ENCODE results near the gene PRR12. TPM values are rescaled to one million over a fixed set of nuclear protein-coding genes. Genes with fewer than 3 reads are reported as not detected.

PRR12 gene
- total RNA-seq, 4 donors from 2014 or later = 19.6 to 53.1 (median 24.5) TPM

- no peak overlapping the region for H3K4me3 ChIP-seq (ENCODE audit: low read depth, poor library complexity, severe bottlenecking)
- WGBS, 2 donors = 92% methylated on average over 25 to 26 of the region's 26 CpGs
- no peak for DNase-seq (ENCODE audit: low spot score in 2 of 2)
- TF ChIP-seq POLR2A (IDR thresholded peaks at IDR 0.05) (no peak), CTCF (IDR thresholded peaks at IDR 0.05) (no peak)
- intact Hi-C loops (cut with DNase I; ENCODE audit: low total_unique reads) = no loop called here
Observed at GRCh38 chr19:49599378-49600295, 8.7 kb downstream of the PRR12 start.

GRCh38 chr19:49601482-49602038 lies 10.6 kb downstream of the PRR12 start:
- intact Hi-C loops (cut with DNase I; ENCODE audit: low total_unique reads) = no loop called here
- no peak for DNase-seq (ENCODE audit: low spot score in 2 of 2)
- no peak overlapping the region for H3K4me3 ChIP-seq (ENCODE audit: low read depth, poor library complexity, severe bottlenecking)
- WGBS, 2 donors = 92 to 97% methylated on average over 29 to 32 of the region's 38 CpGs
- TF ChIP-seq CTCF (IDR thresholded peaks at IDR 0.05) (no peak), POLR2A (IDR thresholded peaks at IDR 0.05) (no peak)

DNA sequence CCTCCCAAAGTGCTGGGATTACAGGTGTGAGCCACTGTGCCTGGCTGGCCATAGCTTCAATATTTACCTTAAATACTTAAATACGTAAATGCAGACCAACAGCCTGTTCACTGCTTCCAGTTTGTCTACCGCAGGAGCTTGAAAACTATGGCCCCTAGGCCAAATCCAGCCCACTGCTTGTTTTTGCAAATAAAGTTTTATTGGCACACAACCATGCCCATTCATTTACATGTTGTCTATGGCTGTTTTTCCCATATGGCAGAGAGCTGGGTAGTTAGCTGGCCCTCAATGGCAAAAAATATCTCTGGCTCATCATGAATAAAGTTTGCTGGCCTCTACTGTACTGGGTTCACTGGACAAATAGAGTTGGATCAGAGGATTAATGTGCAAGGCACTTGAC lies 11.8 kb downstream of the PRR12 start:
- intact Hi-C loops (cut with DNase I; ENCODE audit: low total_unique reads) = no loop called here
- WGBS, 2 donors = 96 to 98% methylated on average over 2 of the region's 2 CpGs

DNA sequence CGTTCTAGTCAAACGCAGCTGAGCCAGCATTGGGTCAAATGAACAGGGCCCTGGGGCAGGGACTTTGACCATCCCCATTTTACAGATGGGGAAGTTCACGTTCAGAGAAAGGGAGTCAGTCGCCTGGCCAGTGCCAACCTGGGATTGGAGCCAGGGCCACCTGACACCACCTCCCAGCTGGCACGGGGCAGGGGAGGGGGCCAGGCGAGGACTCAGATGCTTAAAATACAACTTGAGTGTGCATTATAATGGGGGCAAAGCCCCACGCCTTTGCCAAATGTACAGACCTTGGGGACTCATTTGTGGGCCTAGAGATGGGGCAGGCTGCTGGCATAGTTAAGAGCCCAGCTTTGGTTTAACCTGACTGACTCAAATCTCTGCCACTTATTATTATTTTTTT lies 14.6 kb downstream of the PRR12 start:
- intact Hi-C loops (cut with DNase I; ENCODE audit: low total_unique reads) = no loop called here
- WGBS, 2 donors = 80 to 81% methylated on average over 7 of the region's 7 CpGs
- no peak overlapping the region for H3K4me3 ChIP-seq (ENCODE audit: low read depth, poor library complexity, severe bottlenecking)
- no peak for DNase-seq (ENCODE audit: low spot score in 2 of 2)
- TF ChIP-seq POLR2A (IDR thresholded peaks at IDR 0.05) = no peak
- TF ChIP-seq CTCF (IDR thresholded peaks at IDR 0.05) = no peak

More for the DNA sequence above, 11.8 kb downstream of the PRR12 start:
- TF ChIP-seq CTCF (IDR thresholded peaks at IDR 0.05) (no peak), POLR2A (IDR thresholded peaks at IDR 0.05) (no peak)
- H3K4me3 ChIP-seq (ENCODE audit: low read depth, poor library complexity, severe bottlenecking) = no peak overlapping the region
- DNase-seq (ENCODE audit: low spot score in 2 of 2) = no peak

GRCh38 chr19:49609499-49610092 lies 18.6 kb downstream of the PRR12 start:
- 96 to 97% methylated on average over 12 of the region's 12 CpGs for WGBS, 2 donors
- intact Hi-C loops (cut with DNase I; ENCODE audit: low total_unique reads) = no loop called here
- DNase-seq (ENCODE audit: low spot score in 2 of 2) = no peak
- TF ChIP-seq POLR2A (IDR thresholded peaks at IDR 0.05) = no peak
- TF ChIP-seq CTCF (IDR thresholded peaks at IDR 0.05) = no peak
- H3K4me3 ChIP-seq (ENCODE audit: low read depth, poor library complexity, severe bottlenecking) = no peak overlapping the region
